Measurements from ENCODE around the gene PIGBOS1. TPM values are rescaled to one million over a fixed set of nuclear protein-coding genes. Genes with fewer than 3 reads are reported as not detected.

PIGBOS1 gene
- polyA plus RNA-seq, 2 of the 4 experiments (the other 2 are of a cell fraction) = 33.5 to 42.3 TPM

- 93% methylated on average over 6 of the region's 6 CpGs for WGBS (ENCODE audit: missing lambda C conversion rate)
- H3K4me3 ChIP-seq = no peak overlapping the region
- TF ChIP-seq HOXB13 (CRISPR knock-in tag; IDR thresholded peaks at IDR 0.05; ENCODE audit: low read depth) (no peak), NFE2L2 (conservative IDR thresholded peaks at IDR 0.05; ENCODE audit: low read length) (no peak), EP300 (IDR thresholded peaks at IDR 0.05) (no peak), ZSCAN20 (CRISPR knock-in tag; IDR thresholded peaks at IDR 0.05) (no peak), HOXA7 (CRISPR knock-in tag; IDR thresholded peaks at IDR 0.05) (no peak), RAD21 (conservative IDR thresholded peaks at IDR 0.05 in 1 of 2, IDR thresholded peaks at IDR 0.05 in 1 of 2) (no peak), RCOR1 (IDR thresholded peaks at IDR 0.05; ENCODE audit: low read depth, low read length) (no peak), RARB (CRISPR knock-in tag; IDR thresholded peaks at IDR 0.05) (no peak), POLR2AphosphoS2 (conservative IDR thresholded peaks at IDR 0.05; ENCODE audit: low read length) (no peak), TFCP2L1 (CRISPR knock-in tag; IDR thresholded peaks at IDR 0.05) (no peak)
- ATAC-seq (no peak), DNase-seq (ENCODE audit: low read depth in 1 of 2, low spot score in 1 of 2) (no peak), FAIRE-seq (no peak)
- ChIA-PET POLR2A (no interaction called here), CTCF (interaction anchor here (1.2 kb wide), 1 partner anchor 21 kb away, joined by 4 read pairs; no protein-coding TSS in a partner anchor)
- no peak overlapping the region for H3K27ac ChIP-seq
- H3K4me1 ChIP-seq = peaks cover 13% of the 10 kb centered on the region; the same call in 2 of the 3 replicates
- no peaks in the 10 kb centered on the region for H3K9me3 ChIP-seq
- no peak overlapping the region for H3K4me2 ChIP-seq
These were observed 41.3 kb upstream of the PIGBOS1 start for GRCh38 chr15:55360256-55360655.

DNA sequence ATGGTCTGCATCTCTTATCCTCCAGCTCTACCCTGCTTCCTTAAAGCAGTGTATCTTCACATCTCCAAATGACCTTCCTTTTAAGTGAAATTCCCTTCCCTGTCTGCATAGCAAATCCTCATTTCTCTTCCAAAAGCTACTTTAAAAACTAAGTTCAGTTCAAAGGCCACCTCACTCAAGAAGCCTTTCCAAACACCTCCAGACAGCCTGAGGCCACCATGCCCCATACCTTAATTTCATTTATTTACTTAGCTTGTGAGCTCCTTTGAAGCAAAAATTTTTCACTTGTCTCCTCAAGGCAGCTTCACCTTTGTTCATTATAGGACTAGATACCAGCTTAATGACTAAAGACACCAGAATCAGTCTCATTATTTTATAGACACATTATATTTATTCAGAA is 39.5 kb upstream of the PIGBOS1 start:
- Histone ChIP-seq H3K27ac (no peak overlapping the region), H3K4me2 (peak overlapping the region; percentile 7; the same call in 1 of the 3 replicates), H3K4me1 (peaks cover 13% of the 10 kb centered on the region; the same call in 2 of the 3 replicates), H3K4me3 (no peak overlapping the region), H3K9me3 (no peaks in the 10 kb centered on the region)
- no peak for ATAC-seq
- no peak for DNase-seq (ENCODE audit: low read depth in 1 of 2, low spot score in 1 of 2)
- no peak for TF ChIP-seq NFE2L2 (conservative IDR thresholded peaks at IDR 0.05; ENCODE audit: low read length)
- TF ChIP-seq RARB (CRISPR knock-in tag; IDR thresholded peaks at IDR 0.05) = no peak
- no peak for TF ChIP-seq GATA3 (IDR thresholded peaks at IDR 0.05; ENCODE audit: borderline replicate concordance)
- no peak for TF ChIP-seq KDM5A (IDR thresholded peaks at IDR 0.05)
- TF ChIP-seq, protein P1, sequence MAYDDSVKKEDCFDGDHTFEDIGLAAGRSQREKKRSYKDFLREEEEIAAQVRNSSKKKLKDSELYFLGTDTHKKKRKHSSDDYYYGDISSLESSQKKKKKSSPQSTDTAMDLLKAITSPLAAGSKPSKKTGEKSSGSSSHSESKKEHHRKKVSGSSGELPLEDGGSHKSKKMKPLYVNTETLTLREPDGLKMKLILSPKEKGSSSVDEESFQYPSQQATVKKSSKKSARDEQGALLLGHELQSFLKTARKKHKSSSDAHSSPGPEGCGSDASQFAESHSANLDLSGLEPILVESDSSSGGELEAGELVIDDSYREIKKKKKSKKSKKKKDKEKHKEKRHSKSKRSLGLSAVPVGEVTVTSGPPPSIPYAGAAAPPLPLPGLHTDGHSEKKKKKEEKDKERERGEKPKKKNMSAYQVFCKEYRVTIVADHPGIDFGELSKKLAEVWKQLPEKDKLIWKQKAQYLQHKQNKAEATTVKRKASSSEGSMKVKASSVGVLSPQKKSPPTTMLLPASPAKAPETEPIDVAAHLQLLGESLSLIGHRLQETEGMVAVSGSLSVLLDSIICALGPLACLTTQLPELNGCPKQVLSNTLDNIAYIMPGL (CRISPR knock-in tag; IDR thresholded peaks at IDR 0.05; ENCODE audit: borderline replicate concordance) = no peak
- no peak for TF ChIP-seq CHD4 (IDR thresholded peaks at IDR 0.05; ENCODE audit: borderline replicate concordance)
- TF ChIP-seq, protein P2, sequence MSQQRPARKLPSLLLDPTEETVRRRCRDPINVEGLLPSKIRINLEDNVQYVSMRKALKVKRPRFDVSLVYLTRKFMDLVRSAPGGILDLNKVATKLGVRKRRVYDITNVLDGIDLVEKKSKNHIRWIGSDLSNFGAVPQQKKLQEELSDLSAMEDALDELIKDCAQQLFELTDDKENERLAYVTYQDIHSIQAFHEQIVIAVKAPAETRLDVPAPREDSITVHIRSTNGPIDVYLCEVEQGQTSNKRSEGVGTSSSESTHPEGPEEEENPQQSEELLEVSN (IDR thresholded peaks at IDR 0.05; ENCODE audit: borderline replicate concordance, low read depth) = no peak
- TF ChIP-seq ZFP36 (IDR thresholded peaks at IDR 0.05; ENCODE audit: borderline replicate concordance, partially characterized antibody) = no peak
- TF ChIP-seq FOXS1 (CRISPR knock-in tag; IDR thresholded peaks at IDR 0.05) = no peak
- no peak for TF ChIP-seq RNF2 (IDR thresholded peaks at IDR 0.05; ENCODE audit: borderline replicate concordance, low read depth)
- TF ChIP-seq, protein P3, sequence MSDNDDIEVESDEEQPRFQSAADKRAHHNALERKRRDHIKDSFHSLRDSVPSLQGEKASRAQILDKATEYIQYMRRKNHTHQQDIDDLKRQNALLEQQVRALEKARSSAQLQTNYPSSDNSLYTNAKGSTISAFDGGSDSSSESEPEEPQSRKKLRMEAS (IDR thresholded peaks at IDR 0.05) = no peak
- no peak for TF ChIP-seq HOXA7 (CRISPR knock-in tag; IDR thresholded peaks at IDR 0.05)
- no peak for TF ChIP-seq BHLHE40 (IDR thresholded peaks at IDR 0.05; ENCODE audit: low read depth, low read length)
- no peak for TF ChIP-seq RCOR1 (IDR thresholded peaks at IDR 0.05; ENCODE audit: low read depth, low read length)
- TF ChIP-seq HOXB5 (CRISPR knock-in tag; IDR thresholded peaks at IDR 0.05) = no peak
- TF ChIP-seq NPAS2 (CRISPR knock-in tag; IDR thresholded peaks at IDR 0.05; ENCODE audit: borderline replicate concordance) = no peak
- TF ChIP-seq MYC (IDR thresholded peaks at IDR 0.05; ENCODE audit: borderline replicate concordance, low read length) = no peak
- no peak for FAIRE-seq
- ChIA-PET POLR2A (interaction anchor here (1.2 kb wide), 1 partner anchor 50 kb away, joined by 3 read pairs; the partner anchor contains the start of genes CCPG1 and PIERCE2), CTCF (interaction anchor here (1.0 to 1.5 kb wide), 7 partner anchors 9 to 84 kb away, joined by 3 to 7 read pairs (median 3); no protein-coding TSS in a partner anchor)

Data from A549 (cell line).